BLaER1 treated with 17β-estradiol and CSF1 and Interleukin-3, amounts not matched to agents 10 nM and 100 nM (cell line): ENCODE results near the gene CPEB4.

ENCODE experiments used
- H3K27ac ChIP-seq, 11 experiments: shearing (Covaris generic); formaldehyde crosslinking; 2 replicates each; pipeline ENCODE4 v1.8.1; 2022
- H3K27me3 ChIP-seq, 11 experiments: shearing (Covaris generic); formaldehyde crosslinking; 2 replicates each; pipeline ENCODE4 v1.8.1; 2022
- H3K36me3 ChIP-seq, 11 experiments: shearing (Covaris generic); formaldehyde crosslinking; 2 replicates each; pipeline ENCODE4 v1.8.1; 2022
- H3K4me1 ChIP-seq, 10 experiments: shearing (Covaris generic); formaldehyde crosslinking; 2 replicates each; pipeline ENCODE4 v1.8.1; 2022
- H3K4me2 ChIP-seq, 11 experiments: shearing (Covaris generic); formaldehyde crosslinking; 2 replicates each; pipeline ENCODE4 v1.8.1; 2022
- H3K4me3 ChIP-seq, 10 experiments: shearing (Covaris generic); formaldehyde crosslinking; 2 replicates each; pipeline ENCODE4 v1.8.1; 2022
- H3K9ac ChIP-seq, 11 experiments: shearing (Covaris generic); formaldehyde crosslinking; 2 replicates each; pipeline ENCODE4 v1.8.1; 2022
- H3K9me3 ChIP-seq, 11 experiments: shearing (Covaris generic); formaldehyde crosslinking; replicated peaks in 1 of 11; 2 replicates each; pipeline ENCODE4 v1.8.1; 2022
- H4K20me1 ChIP-seq, 11 experiments: shearing (Covaris generic); formaldehyde crosslinking; 2 replicates each; pipeline ENCODE4 v1.8.1; 2022
- Cebpa-rat ChIP-seq, 11 experiments: shearing (Covaris generic); IDR thresholded peaks; 2 replicates each; pipeline ENCODE4 v1.8.1; 2022

The CPEB4 gene

GRCh38 chr5:173988554-173989431 lies 100.6 kb downstream of the CPEB4 start, which contains the start of gene C5orf47:
C5orf47 (plus strand) TSS chr5:173989170; CDS start chr5:173989264, 94 bp downstream.
- no peak within 1 kb of the TSS for H3K4me3 ChIP-seq
- no peak within 1 kb of the TSS for H3K9ac ChIP-seq
- no peaks in the 10 kb centered on the region for H3K4me1 ChIP-seq
- no peaks in the 10 kb centered on the region for H3K36me3 ChIP-seq
- H3K27ac ChIP-seq: no peak within 1 kb of the TSS
- no peaks in the 10 kb centered on the region for H3K27me3 ChIP-seq
- TF ChIP-seq Cebpa-rat (IDR thresholded peaks at IDR 0.05): no peak
- H3K9me3 ChIP-seq: peaks cover 0 to 13% (median 8%) of the 10 kb centered on the region in 11 experiments; a peak in 10 of 22 replicates
- no peak within 1 kb of the TSS for H3K4me2 ChIP-seq
- H4K20me1 ChIP-seq: no peaks in the 10 kb centered on the region

- no peak overlapping the region for H3K9ac ChIP-seq
- peaks cover 0 to 11% (median 7%) of the 10 kb centered on the region in 11 experiments; a peak in 9 of 22 replicates for H3K9me3 ChIP-seq
- H3K4me2 ChIP-seq: no peak overlapping the region
- no peaks in the 10 kb centered on the region for H4K20me1 ChIP-seq
- no peaks in the 10 kb centered on the region for H3K27me3 ChIP-seq
- no peaks in the 10 kb centered on the region for H3K4me1 ChIP-seq
- no peaks in the 10 kb centered on the region for H3K36me3 ChIP-seq
- no peak overlapping the region for H3K4me3 ChIP-seq
- no peak for TF ChIP-seq Cebpa-rat (IDR thresholded peaks at IDR 0.05)
- no peak overlapping the region for H3K27ac ChIP-seq
Observed at GRCh38 chr5:173989432-173990082, 101.4 kb downstream of the CPEB4 start.

DNA sequence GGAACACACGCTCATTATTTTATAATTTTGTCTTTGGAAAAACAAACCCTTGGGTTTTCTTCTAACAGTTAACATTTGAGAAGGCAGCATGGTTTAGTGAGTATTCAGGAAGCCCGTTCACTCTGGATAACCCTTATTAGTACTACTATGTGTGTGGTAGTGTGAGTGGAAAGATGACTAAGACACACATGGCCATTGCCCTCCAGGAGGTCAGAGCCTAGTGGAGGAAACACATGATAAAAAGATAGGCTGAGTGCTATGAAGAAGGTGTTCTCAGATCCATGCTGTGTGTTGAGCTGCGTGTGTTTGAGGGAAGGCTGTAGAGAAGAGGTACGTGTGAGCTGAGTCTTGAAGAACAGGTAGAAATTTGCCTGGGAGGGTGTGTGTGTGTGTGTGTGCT lies 109.2 kb downstream of the CPEB4 start:
- TF ChIP-seq Cebpa-rat (IDR thresholded peaks at IDR 0.05): no peak
- Histone ChIP-seq H3K36me3 (no peaks in the 10 kb centered on the region), H3K4me1 (no peaks in the 10 kb centered on the region), H3K27ac (no peak overlapping the region), H3K9me3 (no peaks in the 10 kb centered on the region), H3K27me3 (no peaks in the 10 kb centered on the region), H3K9ac (no peak overlapping the region), H3K4me3 (no peak overlapping the region), H4K20me1 (no peaks in the 10 kb centered on the region), H3K4me2 (no peak overlapping the region)

DNA sequence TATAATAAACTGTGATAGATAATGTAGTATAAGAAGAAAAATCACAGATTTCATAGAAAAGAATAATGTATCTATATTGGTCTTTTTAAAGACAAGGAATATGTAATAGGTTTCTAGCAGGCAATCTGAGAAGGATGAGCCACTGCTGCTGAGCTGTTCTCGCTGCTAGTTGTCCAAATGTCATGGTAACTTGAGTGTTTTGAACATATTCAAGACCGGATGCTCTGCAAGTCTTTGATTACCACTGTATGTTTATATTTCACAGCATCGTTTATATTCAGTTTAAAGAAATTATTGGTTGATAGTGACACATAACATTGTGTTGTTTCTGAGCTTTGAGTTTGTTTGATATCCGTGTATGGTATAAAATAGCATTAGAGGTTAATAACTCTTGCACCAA lies 110.4 kb downstream of the CPEB4 start:
- Histone ChIP-seq H3K27ac (no peak overlapping the region), H3K4me1 (no peaks in the 10 kb centered on the region), H3K27me3 (no peaks in the 10 kb centered on the region), H3K9ac (no peak overlapping the region), H3K9me3 (no peaks in the 10 kb centered on the region), H3K4me3 (no peak overlapping the region), H3K4me2 (no peak overlapping the region), H3K36me3 (no peaks in the 10 kb centered on the region), H4K20me1 (no peaks in the 10 kb centered on the region)
- TF ChIP-seq Cebpa-rat (IDR thresholded peaks at IDR 0.05): no peak

DNA sequence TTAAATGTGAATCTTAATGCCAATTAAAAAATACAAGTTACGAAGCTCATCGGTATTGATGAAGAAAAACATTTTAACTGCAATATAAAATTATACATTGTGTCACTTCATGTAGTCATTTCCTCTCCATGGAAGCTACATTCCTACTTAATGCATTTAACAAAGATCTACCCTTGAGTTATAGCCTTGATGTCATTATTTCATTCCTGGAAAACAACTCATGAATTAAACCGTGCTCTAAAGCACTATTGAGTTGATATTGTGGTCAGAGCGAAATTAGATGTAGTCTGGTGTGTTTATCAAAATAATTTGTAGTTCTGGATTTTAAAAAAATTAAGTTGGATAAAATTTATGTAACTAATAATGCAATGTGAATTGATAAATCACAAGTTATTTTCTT lies 111.9 kb downstream of the CPEB4 start:
- H3K4me1 ChIP-seq: no peaks in the 10 kb centered on the region
- no peak overlapping the region for H3K4me3 ChIP-seq
- no peaks in the 10 kb centered on the region for H3K9me3 ChIP-seq
- no peak overlapping the region for H3K4me2 ChIP-seq
- H4K20me1 ChIP-seq: no peaks in the 10 kb centered on the region
- TF ChIP-seq Cebpa-rat (IDR thresholded peaks at IDR 0.05): no peak
- H3K27me3 ChIP-seq: no peaks in the 10 kb centered on the region
- no peaks in the 10 kb centered on the region for H3K36me3 ChIP-seq
- no peak overlapping the region for H3K9ac ChIP-seq
- no peak overlapping the region for H3K27ac ChIP-seq

GRCh38 chr5:174003795-174004194 lies 115.6 kb downstream of the CPEB4 start:
- no peaks in the 10 kb centered on the region for H3K9me3 ChIP-seq
- H4K20me1 ChIP-seq: no peaks in the 10 kb centered on the region
- H3K27me3 ChIP-seq: no peaks in the 10 kb centered on the region
- TF ChIP-seq Cebpa-rat (IDR thresholded peaks at IDR 0.05): no peak
- no peak overlapping the region for H3K27ac ChIP-seq
- no peak overlapping the region for H3K4me3 ChIP-seq
- no peak overlapping the region for H3K4me2 ChIP-seq
- no peak overlapping the region for H3K9ac ChIP-seq
- H3K4me1 ChIP-seq: no peaks in the 10 kb centered on the region
- H3K36me3 ChIP-seq: no peaks in the 10 kb centered on the region

- Histone ChIP-seq H3K4me1 (peaks cover 0 to 10% (median 2%) of the 10 kb centered on the region in 10 experiments; a peak in 5 of 20 replicates), H4K20me1 (no peaks in the 10 kb centered on the region), H3K36me3 (no peaks in the 10 kb centered on the region), H3K9me3 (no peaks in the 10 kb centered on the region), H3K27me3 (no peaks in the 10 kb centered on the region), H3K27ac (no peak overlapping the region), H3K4me3 (no peak overlapping the region), H3K4me2 (no peak overlapping the region), H3K9ac (no peak overlapping the region)
- TF ChIP-seq Cebpa-rat (IDR thresholded peaks at IDR 0.05): no peak
Observed at GRCh38 chr5:174008922-174009321, 120.8 kb downstream of the CPEB4 start.

DNA sequence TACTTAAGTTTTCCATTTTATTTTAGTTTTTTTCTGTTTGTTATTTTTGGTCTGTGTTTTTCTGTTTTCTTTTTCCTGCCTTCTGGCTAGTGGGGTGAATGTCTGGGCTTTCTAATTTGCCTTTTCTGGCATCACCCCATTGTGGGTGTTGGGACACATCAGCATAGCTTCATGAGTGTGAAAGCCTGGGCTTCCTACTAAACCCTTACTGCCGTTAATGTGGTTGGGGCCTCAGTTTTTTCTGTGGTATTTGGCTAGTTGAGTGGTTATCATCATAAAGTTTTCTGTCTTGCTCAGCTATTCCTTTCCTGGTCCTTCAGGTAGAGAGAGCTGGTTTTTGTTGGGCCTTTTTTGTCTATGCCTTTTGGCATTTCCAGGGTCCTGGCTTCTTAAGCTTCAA lies 122.2 kb downstream of the CPEB4 start:
- no peak overlapping the region for H3K4me2 ChIP-seq
- TF ChIP-seq Cebpa-rat (IDR thresholded peaks at IDR 0.05): no peak
- H3K27me3 ChIP-seq: no peaks in the 10 kb centered on the region
- peaks cover 0 to 4% (median 0%) of the 10 kb centered on the region in 11 experiments; a peak in 1 of 22 replicates for H3K9me3 ChIP-seq
- H3K9ac ChIP-seq: no peak overlapping the region
- H3K27ac ChIP-seq: no peak overlapping the region
- peaks cover 0 to 10% (median 2%) of the 10 kb centered on the region in 10 experiments; a peak in 5 of 20 replicates for H3K4me1 ChIP-seq
- no peaks in the 10 kb centered on the region for H3K36me3 ChIP-seq
- no peaks in the 10 kb centered on the region for H4K20me1 ChIP-seq
- no peak overlapping the region for H3K4me3 ChIP-seq

DNA sequence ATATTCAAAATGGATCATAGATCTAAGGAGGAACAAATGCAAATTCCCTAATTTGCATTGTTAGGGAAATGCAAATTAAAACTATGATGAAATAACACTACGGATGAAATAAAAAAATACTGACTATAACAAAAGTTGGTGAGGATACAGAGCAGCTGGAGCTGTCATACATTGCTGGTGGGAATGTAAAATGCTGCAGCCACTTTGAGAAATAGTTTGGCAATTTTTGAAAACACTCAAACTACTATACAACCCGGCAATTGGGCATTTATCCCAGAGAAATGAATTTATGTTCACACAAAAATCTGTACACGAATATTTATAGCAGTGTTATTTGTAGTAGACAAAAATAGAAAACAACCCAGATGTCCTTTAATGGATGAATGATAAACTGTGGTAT lies 123.3 kb downstream of the CPEB4 start:
- Histone ChIP-seq H3K4me1 (peaks cover 0 to 10% (median 2%) of the 10 kb centered on the region in 10 experiments; a peak in 5 of 20 replicates), H4K20me1 (no peaks in the 10 kb centered on the region), H3K4me2 (peak overlapping the region in 3 of 11 experiments; percentile 22 to 46 (median 24); a peak in 6 of 22 replicates), H3K4me3 (no peak overlapping the region), H3K9me3 (peaks cover 0 to 4% (median 0%) of the 10 kb centered on the region in 11 experiments; a peak in 1 of 22 replicates), H3K27ac (no peak overlapping the region), H3K36me3 (no peaks in the 10 kb centered on the region), H3K27me3 (no peaks in the 10 kb centered on the region), H3K9ac (no peak overlapping the region)
- no peak for TF ChIP-seq Cebpa-rat (IDR thresholded peaks at IDR 0.05)
